HEK293 (cell line): Measurements from ENCODE around the gene MS4A7.

ENCODE experiments used
- CTCF ChIA-PET: fragments of 350-600 bp; formaldehyde crosslinking; extraction: SDS; loops from one replicate; lab custom pipeline; 2021; ENCODE audit warnings: antibody characterized with exemption; lab: Yijun Ruan, JAX
- POLR2A ChIA-PET: fragments of 300-600 bp; formaldehyde crosslinking; extraction: SDS; loops from one replicate; lab custom pipeline; 2020; ENCODE audit warnings: antibody characterized with exemption, inconsistent platforms; lab: Yijun Ruan, JAX
- H3K27ac ChIP-seq: fragments of 200-500 bp; sonication (Bioruptor generic); 2 replicates; pipeline ENCODE4 v1.5.1; 2014; ENCODE audit warnings: low read depth, low read length, control low read depth, inconsistent platforms; ENCODE audit errors: extremely low read depth
- H3K36me3 ChIP-seq, 2 experiments: fragments of 200-500 bp in 1 of 2; sonication (Bioruptor generic) in 1 of 2; 1 replicate in 1 of 2; 2 replicates in 1 of 2; pipeline ENCODE4 v1.5.1; 2014 to 2017; ENCODE audit warnings: inconsistent platforms in 2 of 2, low read length in 2 of 2; ENCODE audit not compliant: control insufficient read depth in 2 of 2, insufficient read depth in 1 of 2
- H3K4me1 ChIP-seq: fragments of 200-500 bp; sonication (Bioruptor generic); 2 replicates; pipeline ENCODE4 v1.5.1; 2014; ENCODE audit warnings: mild to moderate bottlenecking, low read length, inconsistent platforms; ENCODE audit not compliant: control insufficient read depth, insufficient read depth
- H3K4me3 ChIP-seq: 2 replicates; pipeline ENCODE4 v1.5.1; 2011; ENCODE audit warnings: low read depth, mild to moderate bottlenecking, control low read depth, low read length, moderate library complexity
- H3K9me3 ChIP-seq: fragments of 200-500 bp; sonication (Bioruptor generic); 2 replicates; pipeline ENCODE4 v1.5.1; 2014; ENCODE audit warnings: low read depth, low read length, inconsistent platforms; ENCODE audit not compliant: control insufficient read depth, insufficient read depth
- GLIS2 ChIP-seq: fragments of 450-650 bp; formaldehyde crosslinking; IDR thresholded peaks from 2 replicates; pipeline ENCODE4 v1.5.1; 2016; ENCODE audit warnings: missing biosample characterization, missing genetic modification characterization
- KLF8 ChIP-seq: fragments of 450-650 bp; formaldehyde crosslinking; IDR thresholded peaks from 2 replicates; pipeline ENCODE4 v1.5.1; 2016; ENCODE audit warnings: missing biosample characterization, missing genetic modification characterization
- MEIS1 ChIP-seq: sonication (generic); formaldehyde crosslinking; IDR thresholded peaks from 2 replicates; pipeline ENCODE4 v1.8.1; 2022; ENCODE audit warnings: missing genetic modification reagents, mild to moderate bottlenecking, borderline replicate concordance
- ZBTB20 ChIP-seq: fragments of 450-650 bp; formaldehyde crosslinking; IDR thresholded peaks from 2 replicates; pipeline ENCODE4 v1.5.1; 2016; ENCODE audit warnings: missing biosample characterization, missing genetic modification characterization
- ZFP41 ChIP-seq: fragments of 450-650 bp; formaldehyde crosslinking; IDR thresholded peaks from 2 replicates; pipeline ENCODE4 v1.5.1; 2016; ENCODE audit warnings: missing biosample characterization, missing genetic modification characterization, borderline replicate concordance
- ZIC2 ChIP-seq: fragments of 450-650 bp; formaldehyde crosslinking; IDR thresholded peaks from 2 replicates; pipeline ENCODE4 v1.5.1; 2016; ENCODE audit warnings: missing biosample characterization, missing genetic modification characterization
- ZNF112 ChIP-seq: fragments of 450-650 bp; formaldehyde crosslinking; IDR thresholded peaks from 2 replicates; pipeline ENCODE4 v1.5.0; 2017; ENCODE audit warnings: missing biosample characterization, missing genetic modification characterization
- ZNF146 ChIP-seq: fragments of 450-650 bp; formaldehyde crosslinking; IDR thresholded peaks from 2 replicates; pipeline ENCODE4 v1.5.1; 2016; ENCODE audit warnings: missing biosample characterization, missing genetic modification characterization
- ZNF155 ChIP-seq: fragments of 450-650 bp; formaldehyde crosslinking; IDR thresholded peaks from 2 replicates; pipeline ENCODE4 v1.5.1; 2016; ENCODE audit warnings: missing biosample characterization, missing genetic modification characterization
- ZNF16 ChIP-seq: fragments of 450-650 bp; formaldehyde crosslinking; IDR thresholded peaks from 2 replicates; pipeline ENCODE4 v1.5.1; 2016; ENCODE audit warnings: low read depth, missing biosample characterization, missing genetic modification characterization
- ZNF169 ChIP-seq: fragments of 450-650 bp; formaldehyde crosslinking; IDR thresholded peaks from 2 replicates; pipeline ENCODE4 v1.5.1; 2016; ENCODE audit warnings: missing biosample characterization, missing genetic modification characterization
- ZNF266 ChIP-seq: fragments of 450-650 bp; formaldehyde crosslinking; IDR thresholded peaks from 2 replicates; pipeline ENCODE4 v1.5.1; 2016; ENCODE audit warnings: missing biosample characterization, missing genetic modification characterization, low read depth
- ZNF292 ChIP-seq: fragments of 450-650 bp; formaldehyde crosslinking; IDR thresholded peaks from 2 replicates; pipeline ENCODE4 v1.5.1; 2016; ENCODE audit warnings: low read depth, missing biosample characterization, missing genetic modification characterization, borderline replicate concordance
- ZNF433 ChIP-seq: fragments of 450-650 bp; formaldehyde crosslinking; IDR thresholded peaks from 2 replicates; pipeline ENCODE4 v1.5.1; 2016; ENCODE audit warnings: missing biosample characterization, missing genetic modification characterization, low read depth
- ZNF501 ChIP-seq: fragments of 450-650 bp; formaldehyde crosslinking; IDR thresholded peaks from 2 replicates; pipeline ENCODE4 v1.5.1; 2016; ENCODE audit warnings: missing biosample characterization, missing genetic modification characterization
- ZNF555 ChIP-seq: fragments of 450-650 bp; formaldehyde crosslinking; conservative IDR thresholded peaks from 2 replicates; pipeline ENCODE4 v1.5.1; 2017; ENCODE audit warnings: missing biosample characterization, mild to moderate bottlenecking, missing genetic modification characterization, inconsistent platforms
- ZNF654 ChIP-seq: fragments of 450-650 bp; formaldehyde crosslinking; IDR thresholded peaks from 2 replicates; pipeline ENCODE4 v1.5.1; 2016; ENCODE audit warnings: low read depth, missing biosample characterization, missing genetic modification characterization
- ZNF658 ChIP-seq: fragments of 450-650 bp; formaldehyde crosslinking; IDR thresholded peaks from 2 replicates; pipeline ENCODE4; 2016; ENCODE audit warnings: missing biosample characterization, missing genetic modification characterization
- ZNF660 ChIP-seq: fragments of 450-650 bp; IDR thresholded peaks from 2 replicates; pipeline ENCODE4 v1.5.1; 2018; ENCODE audit warnings: missing biosample characterization, mild to moderate bottlenecking, missing genetic modification characterization
- ZNF664 ChIP-seq: fragments of 450-650 bp; formaldehyde crosslinking; IDR thresholded peaks from 2 replicates; pipeline ENCODE4 v1.5.1; 2016; ENCODE audit warnings: missing biosample characterization, missing genetic modification characterization
- ZNF776 ChIP-seq: fragments of 450-650 bp; formaldehyde crosslinking; IDR thresholded peaks from 2 replicates; pipeline ENCODE4 v1.5.0; 2017; ENCODE audit warnings: missing biosample characterization, missing genetic modification characterization, borderline replicate concordance
- TF ChIP-seq, protein P1 (sequence below): fragments of 450-650 bp; formaldehyde crosslinking; IDR thresholded peaks from 2 replicates; pipeline ENCODE4 v1.5.1; 2016; ENCODE audit warnings: missing biosample characterization, missing genetic modification characterization

The MS4A7 gene

DNA sequence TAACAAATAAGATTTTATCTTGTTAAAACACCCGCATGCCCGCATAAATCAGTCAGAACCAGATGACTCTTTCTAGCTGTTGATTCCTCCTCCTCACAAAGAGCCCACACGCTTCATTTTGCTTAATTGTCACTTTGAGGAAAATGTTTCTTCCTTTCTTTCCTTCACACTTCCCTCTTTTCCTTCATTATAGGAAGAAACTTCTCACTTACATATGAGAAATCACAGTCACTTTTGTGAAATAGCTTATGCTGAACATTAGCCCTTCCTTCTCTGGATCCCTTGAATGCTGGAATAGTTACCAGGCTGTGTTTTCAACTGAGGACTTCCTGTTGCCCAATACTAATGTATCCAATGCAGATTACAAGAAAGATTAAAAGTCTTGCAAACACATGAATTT, 45.5 kb upstream of the MS4A7 start:
- POLR2A ChIA-PET: no interaction called here
- TF ChIP-seq ZNF155 (tag by site-specific recombination) (no peak), MEIS1 (CRISPR knock-in tag) (no peak), ZFP41 (tag by site-specific recombination) (no peak), ZNF664 (tag by site-specific recombination) (no peak), ZNF660 (tag by site-specific recombination) (no peak), ZBTB20 (tag by site-specific recombination) (no peak), KLF8 (no peak)
- CTCF ChIA-PET: interaction anchor here (0.9 to 4.5 kb wide), 9 partner anchors 10 to 315 kb away, joined by 3 to 30 read pairs (median 4); no protein-coding TSS in a partner anchor
- H3K4me3 ChIP-seq: no peak overlapping the region
- no peaks in the 10 kb centered on the region for H3K36me3 ChIP-seq
- H3K27ac ChIP-seq: no peak overlapping the region
- H3K9me3 ChIP-seq: no peaks in the 10 kb centered on the region
- H3K4me1 ChIP-seq: no peaks in the 10 kb centered on the region

DNA sequence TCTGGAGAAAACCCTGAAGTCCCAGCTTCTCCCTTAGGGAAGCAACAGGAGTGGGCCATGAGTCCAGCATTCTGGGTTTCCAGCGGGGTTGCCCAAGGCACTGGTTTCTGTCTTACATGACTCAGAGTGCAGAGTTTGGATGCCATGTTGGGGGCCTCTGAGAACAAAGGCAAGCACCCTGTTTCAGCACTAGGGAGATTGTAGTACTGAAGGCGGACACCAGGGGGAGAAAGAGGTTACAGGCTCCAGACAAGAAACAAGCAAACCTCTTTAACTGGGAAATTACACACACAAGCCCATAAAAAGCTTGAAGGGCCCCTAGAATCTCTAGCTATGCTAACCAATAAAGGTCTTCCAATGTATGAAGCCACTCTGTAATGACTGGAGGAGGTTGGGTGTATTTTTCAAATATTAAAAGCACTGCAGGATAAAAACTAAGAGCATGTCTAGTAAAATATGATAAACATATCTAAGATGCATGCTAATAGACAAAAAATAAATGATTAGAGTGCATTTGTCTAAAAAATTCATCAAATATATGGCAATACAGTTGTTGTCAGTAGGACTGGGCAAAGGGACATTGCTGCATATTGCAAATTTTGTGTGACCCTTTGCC, 44.2 kb upstream of the MS4A7 start:
- ChIA-PET POLR2A (no interaction called here), CTCF (interaction anchor here (0.5 to 4.5 kb wide), 23 partner anchors 8 to 665 kb away, joined by 3 to 30 read pairs (median 3); partner anchors contain the start of gene PATL1)
- Histone ChIP-seq H3K36me3 (no peaks in the 10 kb centered on the region), H3K4me3 (no peak overlapping the region), H3K9me3 (no peaks in the 10 kb centered on the region), H3K27ac (no peak overlapping the region), H3K4me1 (no peaks in the 10 kb centered on the region)
- TF ChIP-seq ZNF654 (tag by site-specific recombination) (0 out of 2 replicates have a peak, but pooled peaks have one; percentile 11), ZNF776 (tag by site-specific recombination) (no peak)

GRCh38 chr11:60336767-60337391, 41.5 kb upstream of the MS4A7 start:
- Histone ChIP-seq H3K9me3 (no peaks in the 10 kb centered on the region), H3K4me3 (no peak overlapping the region), H3K27ac (no peak overlapping the region), H3K36me3 (no peaks in the 10 kb centered on the region), H3K4me1 (no peaks in the 10 kb centered on the region)
- ChIA-PET POLR2A (no interaction called here), CTCF (interaction anchor here (0.6 kb wide), 1 partner anchor 281 kb away, joined by 3 read pairs; no protein-coding TSS in a partner anchor)
- TF ChIP-seq ZNF266 (tag by site-specific recombination) (no peak), ZNF555 (tag by site-specific recombination) (no peak), ZNF16 (tag by site-specific recombination) (no peak), ZNF169 (tag by site-specific recombination) (no peak), ZNF292 (tag by site-specific recombination) (no peak), ZNF433 (tag by site-specific recombination) (no peak), ZNF146 (tag by site-specific recombination) (no peak), ZNF501 (tag by site-specific recombination) (no peak), KLF8 (no peak), ZNF112 (tag by site-specific recombination) (no peak), ZIC2 (no peak), ZNF658 (tag by site-specific recombination) (no peak), GLIS2 (tag by site-specific recombination) (no peak)
- TF ChIP-seq, protein P1, sequence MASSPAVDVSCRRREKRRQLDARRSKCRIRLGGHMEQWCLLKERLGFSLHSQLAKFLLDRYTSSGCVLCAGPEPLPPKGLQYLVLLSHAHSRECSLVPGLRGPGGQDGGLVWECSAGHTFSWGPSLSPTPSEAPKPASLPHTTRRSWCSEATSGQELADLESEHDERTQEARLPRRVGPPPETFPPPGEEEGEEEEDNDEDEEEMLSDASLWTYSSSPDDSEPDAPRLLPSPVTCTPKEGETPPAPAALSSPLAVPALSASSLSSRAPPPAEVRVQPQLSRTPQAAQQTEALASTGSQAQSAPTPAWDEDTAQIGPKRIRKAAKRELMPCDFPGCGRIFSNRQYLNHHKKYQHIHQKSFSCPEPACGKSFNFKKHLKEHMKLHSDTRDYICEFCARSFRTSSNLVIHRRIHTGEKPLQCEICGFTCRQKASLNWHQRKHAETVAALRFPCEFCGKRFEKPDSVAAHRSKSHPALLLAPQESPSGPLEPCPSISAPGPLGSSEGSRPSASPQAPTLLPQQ (tag by site-specific recombination): no peak
- TF ChIP-seq, all 188 proteins: peak for 0
